ENCODE measurements around the gene RERGL. TPM values are rescaled to one million over a fixed set of nuclear protein-coding genes. Genes with fewer than 3 reads are reported as not detected.

The RERGL gene
- total and polyA plus RNA-seq, 3 donors from 2014 or later: 0.50 to 7.6 (median 3.7) TPM

DNA sequence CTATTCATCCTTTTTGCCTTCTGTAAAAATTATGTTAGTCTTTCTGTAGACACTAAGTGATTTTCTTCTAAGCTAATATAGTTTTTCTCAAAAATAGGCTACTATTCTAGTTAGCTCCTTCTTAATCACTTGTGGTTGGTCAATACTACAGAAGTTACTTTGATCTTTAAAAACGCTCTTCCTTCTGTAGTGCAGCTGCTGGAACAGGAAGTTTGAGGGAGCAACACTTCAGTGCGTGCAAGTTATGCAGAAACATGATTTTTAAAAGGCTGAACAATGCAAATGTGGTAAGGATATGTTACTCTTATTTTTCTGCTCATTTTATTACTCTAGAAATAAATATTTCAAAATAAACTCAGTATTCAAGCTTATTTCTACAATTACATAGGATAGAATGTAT lies 11.1 kb upstream of the RERGL start:
- intact Hi-C loops (cut with DNase I; ENCODE audit: low total_unique reads): no loop called here
- Histone ChIP-seq H3K27me3 (no peaks in the 10 kb centered on the region), H3K36me3 (ENCODE audit: low read depth, missing control alignments) (no peaks in the 10 kb centered on the region), H3K4me1 (no peaks in the 10 kb centered on the region), H3K27ac (no peak overlapping the region), H3K9me3 (no peaks in the 10 kb centered on the region), H3K4me3 (no peak overlapping the region)
- no peak for DNase-seq
- TF ChIP-seq POLR2A (IDR thresholded peaks at IDR 0.05): no peak
- TF ChIP-seq, protein P1, sequence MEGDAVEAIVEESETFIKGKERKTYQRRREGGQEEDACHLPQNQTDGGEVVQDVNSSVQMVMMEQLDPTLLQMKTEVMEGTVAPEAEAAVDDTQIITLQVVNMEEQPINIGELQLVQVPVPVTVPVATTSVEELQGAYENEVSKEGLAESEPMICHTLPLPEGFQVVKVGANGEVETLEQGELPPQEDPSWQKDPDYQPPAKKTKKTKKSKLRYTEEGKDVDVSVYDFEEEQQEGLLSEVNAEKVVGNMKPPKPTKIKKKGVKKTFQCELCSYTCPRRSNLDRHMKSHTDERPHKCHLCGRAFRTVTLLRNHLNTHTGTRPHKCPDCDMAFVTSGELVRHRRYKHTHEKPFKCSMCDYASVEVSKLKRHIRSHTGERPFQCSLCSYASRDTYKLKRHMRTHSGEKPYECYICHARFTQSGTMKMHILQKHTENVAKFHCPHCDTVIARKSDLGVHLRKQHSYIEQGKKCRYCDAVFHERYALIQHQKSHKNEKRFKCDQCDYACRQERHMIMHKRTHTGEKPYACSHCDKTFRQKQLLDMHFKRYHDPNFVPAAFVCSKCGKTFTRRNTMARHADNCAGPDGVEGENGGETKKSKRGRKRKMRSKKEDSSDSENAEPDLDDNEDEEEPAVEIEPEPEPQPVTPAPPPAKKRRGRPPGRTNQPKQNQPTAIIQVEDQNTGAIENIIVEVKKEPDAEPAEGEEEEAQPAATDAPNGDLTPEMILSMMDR (IDR thresholded peaks at IDR 0.05): no peak
- 46 to 67% methylated on average over 2 of the region's 2 CpGs for WGBS, 2 donors

DNA sequence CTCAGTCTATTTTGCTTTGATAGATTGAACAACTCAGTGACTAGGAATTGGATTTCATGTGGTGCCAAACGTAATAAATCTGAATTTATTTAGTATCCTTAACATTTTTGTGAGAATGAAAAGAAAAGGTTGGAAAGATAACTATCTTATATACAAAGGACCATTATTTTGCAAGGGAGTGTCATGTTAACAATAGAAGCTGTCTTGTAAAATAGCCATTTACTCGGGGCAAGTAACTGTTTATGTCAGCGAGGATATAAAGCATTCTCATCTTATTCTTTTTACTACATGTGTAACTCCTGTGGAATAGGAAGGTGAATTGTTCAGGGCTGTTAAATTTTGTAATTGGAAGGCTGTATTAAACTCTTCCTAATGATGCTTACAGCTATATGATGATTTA lies 5.9 kb downstream of the RERGL start:
- TF ChIP-seq POLR2A (IDR thresholded peaks at IDR 0.05): no peak
- TF ChIP-seq, protein P1 (IDR thresholded peaks at IDR 0.05): no peak
- H3K36me3 ChIP-seq (ENCODE audit: low read depth, missing control alignments): no peaks in the 10 kb centered on the region
- H3K27me3 ChIP-seq: no peaks in the 10 kb centered on the region
- no peak overlapping the region for H3K4me3 ChIP-seq
- H3K4me1 ChIP-seq: no peaks in the 10 kb centered on the region
- no peaks in the 10 kb centered on the region for H3K9me3 ChIP-seq
- no peak overlapping the region for H3K27ac ChIP-seq
- DNase-seq: no peak
- intact Hi-C loops (cut with DNase I; ENCODE audit: low total_unique reads): no loop called here
- 67 to 69% methylated on average over 3 of the region's 3 CpGs for WGBS, 2 donors

DNA sequence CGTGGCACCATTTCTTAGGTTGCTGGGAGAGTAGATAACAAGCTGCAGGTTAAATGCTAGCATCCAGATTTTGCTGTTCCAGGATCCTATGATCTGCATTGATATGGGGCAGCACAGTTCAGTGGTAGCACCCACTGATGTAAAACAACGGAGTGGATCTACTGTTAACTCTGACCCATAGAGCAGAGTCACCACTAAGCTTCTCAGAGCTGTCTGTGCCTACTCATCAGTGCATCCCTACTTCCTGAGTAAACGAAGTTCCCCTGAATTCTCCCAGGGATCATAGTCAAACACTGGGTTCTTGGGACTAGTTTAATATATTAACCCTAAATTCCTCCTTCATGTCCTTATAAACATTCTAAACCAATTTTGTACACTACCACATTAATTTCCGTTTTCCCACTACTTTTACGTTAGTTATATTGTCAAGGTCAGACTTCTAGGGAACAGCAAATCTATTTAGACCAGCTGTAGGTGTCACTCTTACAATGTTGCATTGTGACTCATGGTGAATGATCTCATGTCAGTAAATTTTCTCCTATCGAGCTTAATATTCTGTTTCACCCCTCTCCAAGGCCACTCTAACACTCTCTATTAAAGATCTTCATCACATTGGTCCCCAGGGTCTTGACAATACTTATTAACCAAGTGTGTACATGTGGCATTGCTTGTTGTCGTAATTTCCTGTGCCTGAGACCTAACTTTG lies 10.3 kb downstream of the RERGL start:
- intact Hi-C loops (cut with DNase I; ENCODE audit: low total_unique reads): no loop called here
- no peak for DNase-seq
- Histone ChIP-seq H3K27ac (no peak overlapping the region), H3K27me3 (no peaks in the 10 kb centered on the region), H3K36me3 (ENCODE audit: low read depth, missing control alignments) (no peaks in the 10 kb centered on the region), H3K4me1 (no peaks in the 10 kb centered on the region), H3K9me3 (no peaks in the 10 kb centered on the region), H3K4me3 (no peak overlapping the region)
- TF ChIP-seq POLR2A (IDR thresholded peaks at IDR 0.05): no peak
- TF ChIP-seq, protein P1 (IDR thresholded peaks at IDR 0.05): no peak
- WGBS, 2 donors: 59 to 67% methylated on average over 7 of the region's 7 CpGs

DNA sequence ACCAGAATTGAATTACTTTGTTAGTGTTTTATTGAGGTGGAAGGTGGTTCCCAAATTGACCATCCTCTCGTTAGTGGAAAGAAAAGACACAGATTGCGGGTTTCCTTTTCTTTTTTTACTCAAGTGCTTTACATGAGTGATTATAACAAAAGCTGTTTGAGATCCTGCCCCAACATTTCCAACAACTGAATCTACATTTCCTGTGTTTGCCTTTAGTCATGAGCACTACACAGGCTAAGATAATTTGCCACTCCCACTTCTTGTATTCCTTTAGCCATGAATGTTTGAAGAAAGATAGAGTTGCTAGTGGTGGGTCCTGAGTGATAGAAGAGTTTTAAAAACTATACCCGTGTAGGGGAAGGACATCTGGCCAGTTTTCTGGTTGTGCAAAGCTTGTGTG lies 16.0 kb downstream of the RERGL start:
- intact Hi-C loops (cut with DNase I; ENCODE audit: low total_unique reads): no loop called here
- no peak for DNase-seq
- Histone ChIP-seq H3K4me1 (no peaks in the 10 kb centered on the region), H3K36me3 (ENCODE audit: low read depth, missing control alignments) (no peaks in the 10 kb centered on the region), H3K27me3 (no peaks in the 10 kb centered on the region), H3K4me3 (no peak overlapping the region), H3K27ac (no peak overlapping the region), H3K9me3 (no peaks in the 10 kb centered on the region)
- TF ChIP-seq POLR2A (IDR thresholded peaks at IDR 0.05): no peak
- TF ChIP-seq, protein P1 (IDR thresholded peaks at IDR 0.05): no peak
- WGBS, 2 donors: 59 to 67% methylated on average over 3 of the region's 3 CpGs

DNA sequence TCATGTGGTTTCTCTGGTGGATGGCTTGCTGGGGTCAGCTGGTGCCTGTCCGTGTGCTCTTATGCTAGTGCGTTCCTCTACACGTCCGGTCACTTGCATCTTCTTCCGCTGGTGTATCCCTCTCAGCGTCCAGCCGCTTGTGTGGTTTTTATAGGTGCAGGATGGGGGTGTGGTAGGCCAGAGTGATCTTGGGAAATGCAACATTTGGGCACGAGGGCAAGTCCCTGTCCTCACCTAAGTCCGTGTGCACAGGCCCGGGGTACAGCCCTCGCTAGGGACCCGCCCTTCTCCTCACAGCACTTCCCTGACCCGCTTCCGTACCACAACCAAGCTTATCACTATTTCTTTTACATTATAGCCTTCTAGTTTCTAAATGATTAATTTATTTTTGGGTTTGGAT lies 17.3 kb downstream of the RERGL start:
- TF ChIP-seq, protein P1 (IDR thresholded peaks at IDR 0.05): no peak
- TF ChIP-seq POLR2A (IDR thresholded peaks at IDR 0.05): no peak
- 57 to 76% methylated on average over 13 to 14 of the region's 14 CpGs for WGBS, 2 donors
- no peaks in the 10 kb centered on the region for H3K4me1 ChIP-seq
- H3K36me3 ChIP-seq (ENCODE audit: low read depth, missing control alignments): no peaks in the 10 kb centered on the region
- H3K27me3 ChIP-seq: no peaks in the 10 kb centered on the region
- H3K9me3 ChIP-seq: no peaks in the 10 kb centered on the region
- intact Hi-C loops (cut with DNase I; ENCODE audit: low total_unique reads): no loop called here
- no peak for DNase-seq
- H3K4me3 ChIP-seq: no peak overlapping the region
- no peak overlapping the region for H3K27ac ChIP-seq

Data from testis (tissue), 3 donors.